OCI-LY7 (cell line): ENCODE data around the gene UFSP1. TPM values are rescaled to one million over a fixed set of nuclear protein-coding genes. Genes with fewer than 3 reads are reported as not detected.
"Not testable (repeated sequence)": the region's sequence is repeated elsewhere in the genome, so short reads cannot be mapped to it uniquely, and the experiment has no call there.

Source experiments
- BruUV-seq: library from RNA; stranded (reverse); fragments of 400-500 nt; replicated peaks from 2 replicates; lab custom pipeline; 2021; lab: Mats Ljungman, UMichigan
- CTCF ChIA-PET: fragments of 300-600 bp; sonication (Branson Sonifier 250); formaldehyde crosslinking; loops from one replicate; lab custom pipeline; 2022; ENCODE audit warnings: antibody characterized with exemption; ENCODE audit not compliant: unreplicated experiment; lab: Charles Lee
- POLR2A ChIA-PET: fragments of 300-600 bp; sonication (Branson Sonifier 250); formaldehyde crosslinking; loops from one replicate; lab custom pipeline; 2022; ENCODE audit warnings: antibody characterized with exemption; lab: Charles Lee
- DNase-seq: peaks from one replicate; pipeline ENCODE4 v3.0.0-alpha.2; 2015; ENCODE audit warnings: low spot score
- H2AFZ ChIP-seq: fragments of 200-600 bp; sonication (generic), shearing (Covaris generic); 2 replicates; pipeline ENCODE4 v1.6.1; 2014; ENCODE audit warnings: mild to moderate bottlenecking, antibody characterized with exemption, low read length, moderate library complexity
- H3K27ac ChIP-seq: fragments of 200-600 bp; sonication (generic); 2 replicates; pipeline ENCODE4 v1.5.1; 2014; ENCODE audit warnings: mixed run types, low read depth, mild to moderate bottlenecking, moderate library complexity, low read length, inconsistent platforms; ENCODE audit not compliant: poor library complexity, severe bottlenecking
- H3K36me3 ChIP-seq: fragments of 200-600 bp; sonication (generic); 2 replicates; pipeline ENCODE4 v1.6.1; 2014; ENCODE audit warnings: mild to moderate bottlenecking, antibody characterized with exemption, low read length, moderate library complexity, mixed read lengths; ENCODE audit not compliant: insufficient read depth
- H3K4me1 ChIP-seq: fragments of 200-600 bp; sonication (generic); 2 replicates; pipeline ENCODE4 v1.5.1; 2014; ENCODE audit warnings: mild to moderate bottlenecking, low read length; ENCODE audit not compliant: insufficient read depth, poor library complexity, severe bottlenecking
- H3K4me2 ChIP-seq: fragments of 200-600 bp; sonication (generic); 2 replicates; pipeline ENCODE4 v1.6.1; 2014; ENCODE audit warnings: mild to moderate bottlenecking, low read length
- H3K4me3 ChIP-seq: fragments of 200-600 bp; sonication (generic); 2 replicates; pipeline ENCODE4 v1.5.1; 2014; ENCODE audit warnings: mild to moderate bottlenecking, low read depth, low read length; ENCODE audit not compliant: poor library complexity, severe bottlenecking
- H3K79me2 ChIP-seq: fragments of 200-600 bp; sonication (generic); 2 replicates; pipeline ENCODE4 v1.6.1; 2016; ENCODE audit warnings: low read depth, mild to moderate bottlenecking, low read length, moderate library complexity, mixed read lengths; ENCODE audit not compliant: insufficient read depth
- H3K9me2 ChIP-seq: fragments of 200-600 bp; sonication (generic); 2 replicates; pipeline ENCODE4 v1.6.1; 2016; ENCODE audit warnings: mild to moderate bottlenecking, low read length, mixed read lengths; ENCODE audit not compliant: insufficient read depth
- H3K9me3 ChIP-seq: fragments of 200-600 bp; sonication (generic); 2 replicates; pipeline ENCODE4 v1.6.1; 2014; ENCODE audit warnings: mild to moderate bottlenecking, mixed run types, low read length, mixed read lengths
- H4K20me1 ChIP-seq: fragments of 200-600 bp; sonication (generic); 2 replicates; pipeline ENCODE4 v1.6.1; 2014; ENCODE audit warnings: mild to moderate bottlenecking, antibody characterized with exemption, low read length, moderate library complexity, mixed read lengths; ENCODE audit not compliant: insufficient read depth
- EZH2phosphoT487 ChIP-seq: fragments of 200-600 bp; sonication (generic); IDR thresholded peaks from 2 replicates; pipeline ENCODE4 v1.6.1; 2018; ENCODE audit warnings: low read depth, borderline replicate concordance, mild to moderate bottlenecking, mixed run types, antibody characterized with exemption, low read length, moderate library complexity, mixed read lengths
- intact Hi-C: fragments of 100-400 bp; cut with micrococcal nuclease; formaldehyde crosslinking; loops from one replicate; pipeline ENCODE4 v1.10.0; 2022; ENCODE audit not compliant: unreplicated experiment
- total RNA-seq, 2 experiments: library from RNA; depleted of rRNA in 1 of 2; stranded (reverse); fragments of >200 nt in 1 of 2; shearing (Covaris generic) in 1 of 2; gene quantifications; 2 replicates each; pipeline ENCODE4 v1.2.3, GENCODE V29; 2014 to 2022
- TF ChIP-seq, protein P1 (sequence below): fragments of 200-600 bp; sonication (generic); conservative IDR thresholded peaks from 2 replicates; pipeline ENCODE4 v1.5.1; 2014; ENCODE audit warnings: mild to moderate bottlenecking, antibody characterized with exemption, low read length, moderate library complexity, mixed read lengths

Gene UFSP1
- total RNA-seq, 2 experiments from 2014 or later: 2.8 to 3.3 TPM

DNA sequence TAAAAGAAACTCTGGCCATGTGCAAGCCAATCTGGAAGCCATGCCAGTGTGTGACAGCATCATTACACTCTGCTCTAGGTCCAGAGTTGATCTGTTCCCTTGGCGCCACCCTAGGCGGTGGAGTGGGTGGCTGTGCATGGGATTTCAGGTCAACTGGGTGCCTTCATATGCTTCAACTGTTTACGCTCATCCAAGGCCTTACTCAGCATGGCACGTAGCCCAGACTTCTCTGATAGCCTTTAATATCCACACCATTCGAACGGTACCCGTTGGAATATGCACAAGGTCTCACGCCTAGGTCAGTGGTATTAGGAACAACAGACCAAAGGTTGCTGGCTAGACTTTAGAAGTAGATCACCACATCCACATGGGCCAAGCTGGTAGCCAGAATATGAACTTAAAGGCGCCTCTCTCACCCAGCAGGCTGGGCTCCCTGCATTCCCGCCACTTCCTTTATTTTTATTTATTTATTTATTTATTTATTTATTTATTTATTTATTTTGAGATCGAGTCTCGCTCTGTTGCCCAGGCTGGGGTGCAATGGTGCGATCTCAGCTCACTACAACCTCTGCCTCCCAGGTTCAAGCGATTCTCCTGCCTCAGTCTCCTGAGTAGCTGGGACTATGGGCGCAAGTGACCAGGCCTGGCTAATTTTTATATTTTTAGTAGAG is 24.8 kb upstream of the UFSP1 start:
- intact Hi-C loops: no loop called here
- TF ChIP-seq, protein P1, sequence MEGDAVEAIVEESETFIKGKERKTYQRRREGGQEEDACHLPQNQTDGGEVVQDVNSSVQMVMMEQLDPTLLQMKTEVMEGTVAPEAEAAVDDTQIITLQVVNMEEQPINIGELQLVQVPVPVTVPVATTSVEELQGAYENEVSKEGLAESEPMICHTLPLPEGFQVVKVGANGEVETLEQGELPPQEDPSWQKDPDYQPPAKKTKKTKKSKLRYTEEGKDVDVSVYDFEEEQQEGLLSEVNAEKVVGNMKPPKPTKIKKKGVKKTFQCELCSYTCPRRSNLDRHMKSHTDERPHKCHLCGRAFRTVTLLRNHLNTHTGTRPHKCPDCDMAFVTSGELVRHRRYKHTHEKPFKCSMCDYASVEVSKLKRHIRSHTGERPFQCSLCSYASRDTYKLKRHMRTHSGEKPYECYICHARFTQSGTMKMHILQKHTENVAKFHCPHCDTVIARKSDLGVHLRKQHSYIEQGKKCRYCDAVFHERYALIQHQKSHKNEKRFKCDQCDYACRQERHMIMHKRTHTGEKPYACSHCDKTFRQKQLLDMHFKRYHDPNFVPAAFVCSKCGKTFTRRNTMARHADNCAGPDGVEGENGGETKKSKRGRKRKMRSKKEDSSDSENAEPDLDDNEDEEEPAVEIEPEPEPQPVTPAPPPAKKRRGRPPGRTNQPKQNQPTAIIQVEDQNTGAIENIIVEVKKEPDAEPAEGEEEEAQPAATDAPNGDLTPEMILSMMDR: no peak
- no peak for TF ChIP-seq EZH2phosphoT487
- POLR2A ChIA-PET: no interaction called here

DNA sequence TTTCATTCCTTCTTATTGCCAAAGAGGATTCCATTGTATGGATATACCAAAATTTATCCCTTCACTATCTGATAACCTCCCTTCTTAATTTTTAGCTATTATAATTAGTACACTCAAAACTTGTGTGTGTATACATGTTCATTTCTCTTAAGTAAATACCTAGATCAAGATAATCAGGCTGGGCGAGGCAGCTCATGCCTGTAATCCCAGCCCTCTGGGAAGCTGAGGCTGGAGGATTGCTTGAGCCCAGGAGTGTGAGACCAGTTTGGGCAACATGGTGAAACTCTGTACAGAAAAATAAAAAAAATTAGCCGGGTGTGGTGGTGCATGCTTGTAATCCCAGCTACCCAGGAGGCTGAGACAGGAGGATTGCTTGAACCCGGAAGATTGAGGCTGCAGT is 22.0 kb upstream of the UFSP1 start:
- no peak overlapping the region for H2AFZ ChIP-seq
- no peak for DNase-seq
- TF ChIP-seq, protein P1: no peak
- no peak for TF ChIP-seq EZH2phosphoT487
- no peaks in the 10 kb centered on the region for H3K4me1 ChIP-seq
- no peaks in the 10 kb centered on the region for H3K9me2 ChIP-seq
- no peaks in the 10 kb centered on the region for H4K20me1 ChIP-seq
- no peak overlapping the region for H3K4me3 ChIP-seq
- no peaks in the 10 kb centered on the region for H3K9me3 ChIP-seq
- POLR2A ChIA-PET: interaction anchor here (0.7 to 1.2 kb wide), 2 partner anchors 47 to 781 kb away, joined by 5 to 8 read pairs; no protein-coding TSS in a partner anchor
- no peak overlapping the region for H3K4me2 ChIP-seq
- intact Hi-C loops: no loop called here
- H3K27ac ChIP-seq: no peak overlapping the region
- no peaks in the 10 kb centered on the region for H3K36me3 ChIP-seq
- CTCF ChIA-PET: no interaction called here
- H3K79me2 ChIP-seq: no peaks in the 10 kb centered on the region
- BruUV-seq: no TSS peak

More for the DNA sequence above, 24.8 kb upstream of the UFSP1 start:
- no peaks in the 10 kb centered on the region for H3K9me2 ChIP-seq
- CTCF ChIA-PET: no interaction called here
- no TSS peak for BruUV-seq
- H3K4me3 ChIP-seq: no peak overlapping the region
- H3K4me2 ChIP-seq: no peak overlapping the region
- H3K79me2 ChIP-seq: no peaks in the 10 kb centered on the region
- H4K20me1 ChIP-seq: no peaks in the 10 kb centered on the region
- no peak overlapping the region for H2AFZ ChIP-seq
- no peaks in the 10 kb centered on the region for H3K4me1 ChIP-seq
- DNase-seq: no peak
- H3K36me3 ChIP-seq: no peaks in the 10 kb centered on the region
- no peak overlapping the region for H3K27ac ChIP-seq
- no peaks in the 10 kb centered on the region for H3K9me3 ChIP-seq

DNA sequence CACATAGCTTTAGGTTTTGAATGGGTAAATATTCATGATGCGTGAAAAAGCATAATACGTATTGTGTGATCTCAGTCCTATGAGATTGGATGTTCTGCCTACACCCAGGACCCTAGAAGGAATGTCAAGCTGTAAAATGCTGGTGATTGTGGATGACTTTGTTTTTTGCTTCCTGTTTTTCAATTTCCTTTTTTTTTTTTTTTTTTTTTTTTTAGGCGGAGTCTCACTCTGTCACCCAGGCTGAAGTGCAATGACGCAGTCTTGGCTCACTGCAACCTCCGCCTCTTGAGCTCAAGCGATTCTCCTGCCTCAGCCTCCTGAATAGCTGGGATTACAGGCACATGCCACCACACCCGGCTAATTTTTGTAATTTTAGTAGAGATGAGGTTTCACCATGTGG is 20.9 kb upstream of the UFSP1 start:
- H2AFZ ChIP-seq, H3K4me1 ChIP-seq, H3K4me3 ChIP-seq, H3K36me3 ChIP-seq, intact Hi-C loops, H3K79me2 ChIP-seq, DNase-seq, CTCF ChIA-PET, H3K9me3 ChIP-seq, H3K27ac ChIP-seq, H4K20me1 ChIP-seq, H3K9me2 ChIP-seq, H3K4me2 ChIP-seq, BruUV-seq: not testable (repeated sequence)
- POLR2A ChIA-PET: interaction anchor here (0.6 to 1.2 kb wide), 3 partner anchors 30 to 1962 kb away, joined by 3 to 8 read pairs (median 3); no protein-coding TSS in a partner anchor
